Ectodermal cell (in vitro differentiated cells): Measurements from ENCODE around the gene EGFL6.
"Not testable (repeated sequence)": the region's sequence is repeated elsewhere in the genome, so short reads cannot be mapped to it uniquely, and the experiment has no call there.

Experiments
- H3K27ac ChIP-seq: 2 replicates; pipeline ENCODE4 v1.7.0; 2013; ENCODE audit warnings: mild to moderate bottlenecking, low read depth, low read length; ENCODE audit not compliant: insufficient read depth, poor library complexity, severe bottlenecking
- H3K27me3 ChIP-seq: 2 replicates; pipeline ENCODE4 v1.7.0; 2013; ENCODE audit warnings: mild to moderate bottlenecking, low read length; ENCODE audit not compliant: insufficient read depth, control insufficient read depth, poor library complexity, severe bottlenecking
- H3K36me3 ChIP-seq: one replicate; pipeline ENCODE4 v1.7.0; 2013; ENCODE audit warnings: low read length; ENCODE audit not compliant: control insufficient read depth, insufficient read depth
- H3K4me1 ChIP-seq: one replicate; pipeline ENCODE4 v1.7.0; 2013; ENCODE audit warnings: low read length; ENCODE audit not compliant: control insufficient read depth, insufficient read depth
- H3K4me3 ChIP-seq: 2 replicates; pipeline ENCODE4 v1.7.0; 2013; ENCODE audit warnings: low read depth, low read length, control low read depth; ENCODE audit not compliant: insufficient read depth
- H3K9me3 ChIP-seq: 2 replicates; pipeline ENCODE4 v1.7.0; 2013; ENCODE audit warnings: mild to moderate bottlenecking, low read length, moderate library complexity; ENCODE audit not compliant: control insufficient read depth
- WGBS, 2 experiments: methylation state at CpG; one replicate each; pipeline ENCODE4 v1.1.7; 2013; ENCODE audit warnings: missing lambda C conversion rate in 2 of 2; 5-methylcytosine and 5-hydroxymethylcytosine counted together

The EGFL6 gene

DNA sequence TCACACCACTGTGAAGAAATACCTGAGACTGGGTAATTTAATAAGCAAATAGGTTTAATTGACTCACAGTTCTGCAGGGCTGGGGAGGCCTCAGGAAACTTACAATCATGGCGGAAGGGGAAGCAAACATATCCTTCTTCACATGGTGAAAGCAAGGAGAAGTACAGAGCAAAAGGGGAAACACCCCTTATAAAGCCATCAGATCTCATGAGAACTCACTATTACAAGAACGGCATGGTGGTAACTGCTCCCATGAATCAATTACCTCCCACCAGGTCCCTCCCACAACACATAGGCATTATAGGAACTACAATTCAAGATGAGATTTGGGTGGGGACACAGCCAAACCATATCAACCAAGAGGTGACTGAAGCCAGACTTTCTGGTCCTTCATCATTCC lies 78.9 kb downstream of the EGFL6 start:
- H3K4me1 ChIP-seq, H3K27ac ChIP-seq, H3K36me3 ChIP-seq, H3K27me3 ChIP-seq, H3K9me3 ChIP-seq, H3K4me3 ChIP-seq: not testable (repeated sequence)
- 92 to 96% methylated on average over 2 of the region's 2 CpGs for WGBS, 2 experiments

DNA sequence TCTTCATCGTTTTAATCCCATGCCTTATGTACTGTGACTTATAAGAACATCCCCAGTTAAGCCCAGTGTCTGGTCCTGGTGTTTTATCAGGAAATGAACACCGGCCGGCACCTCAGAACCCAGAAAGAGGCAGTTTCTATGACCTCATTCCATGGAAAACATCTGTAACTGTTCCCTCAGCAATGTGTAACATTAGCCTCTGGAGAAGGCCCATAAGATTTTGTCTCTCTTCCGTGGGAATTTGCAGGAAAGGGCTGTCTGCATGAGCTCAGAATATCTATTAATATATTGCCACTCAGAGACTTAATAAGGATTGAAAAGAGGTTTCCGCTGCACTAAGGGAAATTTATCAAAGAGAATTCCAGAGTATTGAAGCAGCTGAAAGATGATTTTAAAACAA lies 80.4 kb downstream of the EGFL6 start:
- 93 to 99% methylated on average over 4 to 5 of the region's 5 CpGs for WGBS, 2 experiments
- no peak overlapping the region for H3K27ac ChIP-seq

DNA sequence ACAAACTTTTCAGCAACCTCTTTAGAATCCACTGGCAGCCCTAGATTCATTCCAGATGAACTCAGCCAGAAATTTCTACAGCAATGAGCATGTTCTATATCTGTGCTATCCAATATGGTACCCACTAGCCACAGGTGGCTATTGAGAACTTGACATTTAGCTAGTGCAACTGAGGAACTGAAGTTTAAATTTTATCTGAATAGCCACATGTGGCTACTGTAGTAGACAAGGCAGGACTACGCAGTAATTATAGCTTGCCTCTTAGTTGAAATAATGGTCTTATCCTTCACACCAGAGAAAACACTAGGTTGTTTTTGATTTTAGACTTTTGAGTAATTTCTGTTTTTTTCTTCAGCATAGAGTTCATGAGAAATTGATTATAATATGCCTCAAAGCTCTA lies 80.9 kb downstream of the EGFL6 start:
- Histone ChIP-seq H3K4me1 (no peaks in the 10 kb centered on the region), H3K27ac (no peak overlapping the region), H3K36me3 (no peaks in the 10 kb centered on the region), H3K4me3 (no peak overlapping the region), H3K27me3 (no peaks in the 10 kb centered on the region), H3K9me3 (no peaks in the 10 kb centered on the region)
- 92 to 100% methylated on average over 1 of the region's 1 CpG for WGBS, 2 experiments

More for the DNA sequence above, 80.4 kb downstream of the EGFL6 start:
- Histone ChIP-seq H3K4me1 (no peaks in the 10 kb centered on the region), H3K9me3 (no peaks in the 10 kb centered on the region), H3K4me3 (no peak overlapping the region), H3K27me3 (no peaks in the 10 kb centered on the region), H3K36me3 (no peaks in the 10 kb centered on the region)

DNA sequence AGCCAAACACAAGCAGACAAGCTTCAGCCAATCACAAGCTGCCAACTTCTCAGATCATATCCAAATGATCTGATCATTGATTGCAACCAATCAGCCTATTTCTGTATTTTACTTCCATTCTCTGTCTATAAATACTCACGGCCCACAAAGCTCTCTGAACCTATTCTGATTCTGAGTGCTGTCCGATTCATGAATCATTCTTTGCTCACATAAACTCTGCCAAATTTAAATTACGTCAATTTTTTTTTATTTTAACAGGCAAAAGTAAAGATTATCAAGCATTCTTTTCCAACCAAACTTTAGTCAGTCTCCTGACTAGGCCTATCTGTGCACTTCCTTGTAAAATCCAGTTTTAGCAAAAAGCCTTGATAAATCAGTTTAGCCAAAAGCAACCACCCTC lies 81.7 kb downstream of the EGFL6 start:
- H3K27ac ChIP-seq = no peak overlapping the region
- no peaks in the 10 kb centered on the region for H3K4me1 ChIP-seq
- 89 to 97% methylated on average over 3 of the region's 3 CpGs for WGBS, 2 experiments
- no peak overlapping the region for H3K4me3 ChIP-seq
- no peaks in the 10 kb centered on the region for H3K9me3 ChIP-seq
- no peaks in the 10 kb centered on the region for H3K36me3 ChIP-seq
- H3K27me3 ChIP-seq = no peaks in the 10 kb centered on the region

DNA sequence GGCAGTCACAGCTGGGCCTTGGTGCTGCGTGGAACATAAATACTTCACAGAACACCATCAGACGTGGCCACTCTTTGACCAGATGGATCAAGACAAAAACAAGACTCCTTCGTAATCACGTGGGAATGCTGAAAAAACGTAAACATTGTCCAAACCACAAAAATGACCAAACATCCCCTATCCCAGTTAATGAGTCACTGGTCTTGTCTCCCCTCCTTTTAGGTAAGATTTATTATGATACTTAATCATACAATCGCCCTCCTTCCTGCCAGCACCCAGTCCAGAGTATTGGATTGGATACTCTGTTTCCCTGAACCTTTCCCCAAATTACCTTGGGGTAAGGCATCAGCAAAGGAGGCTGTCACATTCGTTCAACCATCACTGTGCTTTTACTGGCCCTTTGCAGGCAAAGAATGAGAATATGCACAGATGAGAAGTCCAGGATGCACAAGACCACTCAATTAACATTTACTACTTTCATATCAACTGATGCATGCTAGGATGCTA lies 82.9 kb downstream of the EGFL6 start:
- no peak overlapping the region for H3K27ac ChIP-seq
- no peaks in the 10 kb centered on the region for H3K27me3 ChIP-seq
- WGBS, 2 experiments = 86 to 92% methylated on average over 5 to 7 of the region's 7 CpGs
- no peaks in the 10 kb centered on the region for H3K4me1 ChIP-seq
- H3K36me3 ChIP-seq = no peaks in the 10 kb centered on the region
- no peaks in the 10 kb centered on the region for H3K9me3 ChIP-seq
- H3K4me3 ChIP-seq = peak overlapping the region; percentile 57

DNA sequence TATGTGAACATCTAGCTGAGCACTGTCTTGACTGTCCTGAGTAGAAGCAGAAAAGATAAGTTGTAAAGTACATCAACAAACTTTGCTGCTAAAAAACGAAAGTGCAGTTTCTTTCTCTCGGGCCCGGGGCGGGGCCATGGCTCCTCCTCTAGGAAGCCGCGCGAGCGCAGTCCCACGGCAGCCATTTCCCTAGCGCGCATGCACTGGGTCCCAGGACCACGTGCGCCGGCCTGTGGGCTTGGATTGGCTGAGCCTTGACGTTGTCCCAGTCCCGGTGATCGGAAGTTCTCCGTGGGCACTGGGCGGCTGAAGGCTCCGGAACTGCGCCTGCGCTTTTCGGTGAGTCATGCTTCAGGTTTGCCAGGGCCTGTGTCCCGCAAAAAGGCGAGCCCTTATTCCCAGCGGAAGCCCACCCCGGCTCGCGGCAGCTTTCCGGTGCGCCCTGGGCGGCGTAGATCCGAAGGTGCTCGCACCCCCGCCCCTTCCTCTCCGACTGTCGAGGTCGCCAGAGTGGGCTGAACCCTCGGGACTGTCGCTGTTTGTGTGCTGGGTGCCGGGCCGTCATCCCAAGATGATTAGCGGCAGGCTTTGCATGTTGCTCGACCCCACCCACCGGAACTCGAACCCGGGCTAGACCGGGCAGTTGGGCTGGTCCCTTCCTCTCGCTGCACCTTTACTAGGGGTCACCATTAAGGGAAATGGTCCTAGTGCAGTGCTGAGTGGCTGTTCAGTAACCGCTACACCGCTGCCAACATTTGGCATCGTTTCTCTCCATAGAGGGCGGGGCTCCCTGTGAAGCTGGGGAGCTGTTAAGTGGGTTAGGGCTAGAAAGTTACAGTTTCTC lies 83.7 kb downstream of the EGFL6 start, which contains the start of gene TCEANC:
TCEANC (plus strand) TSS at position 292 of the 844 bp plus-strand sequence. CDS start 9,368 bp downstream, outside the sequence.
- Histone ChIP-seq H3K27me3 (no peaks in the 10 kb centered on the region), H3K4me3 (peak within 1 kb of the TSS; percentile 57), H3K27ac (peak within 1 kb of the TSS; percentile 28), H3K36me3 (no peaks in the 10 kb centered on the region), H3K4me1 (no peaks in the 10 kb centered on the region), H3K9me3 (no peaks in the 10 kb centered on the region)
- WGBS, 2 experiments = 0 to 1% methylated on average over 54 of the region's 54 CpGs

DNA sequence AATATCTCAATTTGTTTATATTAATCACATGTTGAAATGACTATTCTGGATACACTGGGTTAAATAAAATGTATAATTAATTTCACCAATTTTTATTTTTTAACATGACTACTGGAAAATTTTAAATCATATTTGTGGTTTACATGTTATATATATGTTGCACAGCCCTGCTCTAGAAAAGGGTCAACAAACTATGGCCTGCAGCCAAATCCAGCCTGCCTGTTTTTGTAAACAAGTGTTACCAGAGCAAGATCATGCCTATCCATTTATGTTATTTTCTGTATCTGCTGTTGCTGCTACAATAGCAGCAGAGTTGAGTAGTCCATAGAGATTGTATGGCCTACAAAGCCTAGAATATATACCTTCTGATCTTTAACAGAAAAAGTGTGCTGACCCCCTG lies 84.7 kb downstream of the EGFL6 start:
- no peaks in the 10 kb centered on the region for H3K9me3 ChIP-seq
- no peak overlapping the region for H3K27ac ChIP-seq
- no peaks in the 10 kb centered on the region for H3K36me3 ChIP-seq
- H3K4me3 ChIP-seq = peak overlapping the region; percentile 57
- no peaks in the 10 kb centered on the region for H3K4me1 ChIP-seq
- H3K27me3 ChIP-seq = no peaks in the 10 kb centered on the region

DNA sequence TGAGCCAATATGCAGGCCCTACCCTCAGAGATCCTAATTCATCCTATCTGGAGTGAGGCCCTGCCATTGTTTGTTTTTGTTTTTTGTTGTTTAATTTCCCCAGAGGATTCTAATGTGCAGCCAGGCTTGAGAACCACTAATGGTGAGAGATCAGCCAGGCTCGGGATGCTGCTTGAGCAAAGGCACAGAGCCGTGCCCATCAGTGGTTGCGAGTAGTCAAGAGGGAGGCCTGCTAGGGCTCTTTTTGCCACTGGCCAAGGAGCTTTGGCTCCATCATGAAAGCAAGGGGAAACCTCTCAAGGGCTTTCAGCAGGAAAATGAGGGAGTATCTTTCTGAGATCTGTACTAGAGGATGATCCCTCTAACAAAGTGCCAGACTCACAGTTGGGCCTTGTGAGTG lies 86.3 kb downstream of the EGFL6 start:
- Histone ChIP-seq H3K9me3 (no peaks in the 10 kb centered on the region), H3K27ac (no peak overlapping the region), H3K36me3 (no peaks in the 10 kb centered on the region), H3K4me3 (no peak overlapping the region), H3K4me1 (no peaks in the 10 kb centered on the region), H3K27me3 (no peaks in the 10 kb centered on the region)
- 97 to 98% methylated on average over 3 of the region's 3 CpGs for WGBS, 2 experiments

DNA sequence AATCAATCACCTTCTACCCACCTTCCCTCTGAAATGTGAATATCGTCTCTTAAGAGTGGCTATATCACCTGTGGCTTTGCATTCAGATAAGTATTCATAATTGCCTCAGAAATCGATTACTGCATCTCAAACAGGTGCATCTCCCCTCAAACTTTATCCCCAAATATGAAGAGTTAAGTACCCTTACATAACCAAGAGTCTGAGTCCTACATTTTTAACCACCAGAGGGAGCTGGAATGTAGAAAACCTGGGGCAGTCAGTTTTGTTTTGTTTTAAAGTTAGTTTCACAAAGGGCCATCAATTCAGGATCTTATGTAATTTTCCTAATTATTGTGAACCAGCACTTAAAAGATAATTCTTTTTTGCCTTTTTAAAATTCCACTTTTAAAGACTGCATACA lies 89.2 kb downstream of the EGFL6 start:
- no peaks in the 10 kb centered on the region for H3K27me3 ChIP-seq
- H3K4me1 ChIP-seq = no peaks in the 10 kb centered on the region
- no peaks in the 10 kb centered on the region for H3K36me3 ChIP-seq
- no peak overlapping the region for H3K27ac ChIP-seq
- no peaks in the 10 kb centered on the region for H3K9me3 ChIP-seq
- no peak overlapping the region for H3K4me3 ChIP-seq
- 11 to 27% methylated on average over 1 to 2 of the region's 2 CpGs for WGBS, 2 experiments

DNA sequence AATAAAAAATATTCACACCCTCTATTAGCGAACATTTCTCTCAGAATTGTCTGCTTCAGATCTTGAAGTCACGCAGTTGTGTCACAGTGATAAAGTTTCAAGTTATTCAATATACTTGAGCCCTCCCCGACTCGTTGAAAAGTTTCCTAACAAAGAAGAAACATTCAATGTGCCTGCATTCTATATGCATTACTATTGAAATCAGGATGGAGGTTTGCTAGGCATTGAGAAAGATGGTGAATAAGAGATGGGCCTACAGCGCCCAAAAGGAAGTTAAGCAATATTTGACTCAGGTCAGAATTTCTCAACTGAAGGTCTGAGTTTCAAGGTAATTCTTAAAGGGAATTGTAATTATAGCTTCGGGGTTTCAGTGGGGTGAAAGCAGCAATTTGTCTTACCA lies 89.7 kb downstream of the EGFL6 start:
- Histone ChIP-seq H3K36me3 (no peaks in the 10 kb centered on the region), H3K27me3 (no peaks in the 10 kb centered on the region), H3K27ac (no peak overlapping the region), H3K4me3 (no peak overlapping the region), H3K9me3 (no peaks in the 10 kb centered on the region), H3K4me1 (no peaks in the 10 kb centered on the region)
- 53 to 54% methylated on average over 5 of the region's 6 CpGs for WGBS, 2 experiments
